ENCODE measurements around the gene EHBP1.
"Not testable (repeated sequence)": the region's sequence is repeated elsewhere in the genome, so short reads cannot be mapped to it uniquely, and the experiment has no call there.

EHBP1 gene

GRCh38 chr2:62705859-62706720, 577 bp downstream of the EHBP1 start:
- DNase-seq (ENCODE audit: low spot score): peak; percentile 46

GRCh38 chr2:62706721-62707521, 1.4 kb downstream of the EHBP1 start:
- DNase-seq (ENCODE audit: low spot score): no peak

- no peak for DNase-seq (ENCODE audit: low spot score)
Observed at GRCh38 chr2:62708751-62709150, 3.2 kb downstream of the EHBP1 start.

GRCh38 chr2:62711832-62712494, 6.5 kb downstream of the EHBP1 start:
- DNase-seq (ENCODE audit: low spot score): no peak

- not testable (repeated sequence) for DNase-seq (ENCODE audit: low spot score)
Observed at GRCh38 chr2:62713196-62713595, 7.7 kb downstream of the EHBP1 start.

- no peak for DNase-seq (ENCODE audit: low spot score)
Observed at GRCh38 chr2:62713837-62714236, 8.3 kb downstream of the EHBP1 start.

- DNase-seq (ENCODE audit: low spot score): no peak
Observed at GRCh38 chr2:62716768-62717167, 11.3 kb downstream of the EHBP1 start.

GRCh38 chr2:62717503-62718081, 12.1 kb downstream of the EHBP1 start:
- DNase-seq (ENCODE audit: low spot score): no peak

GRCh38 chr2:62718225-62718822, 12.8 kb downstream of the EHBP1 start:
- no peak for DNase-seq (ENCODE audit: low spot score)

- DNase-seq (ENCODE audit: low spot score): no peak
Observed at GRCh38 chr2:62719757-62720156, 14.2 kb downstream of the EHBP1 start.

GRCh38 chr2:62722679-62723078, 17.2 kb downstream of the EHBP1 start:
- DNase-seq (ENCODE audit: low spot score): no peak

GRCh38 chr2:62723253-62723652, 17.7 kb downstream of the EHBP1 start:
- DNase-seq (ENCODE audit: low spot score): no peak

- DNase-seq (ENCODE audit: low spot score): no peak
Observed at GRCh38 chr2:62724106-62724505, 18.6 kb downstream of the EHBP1 start.

GRCh38 chr2:62724886-62725711, 19.6 kb downstream of the EHBP1 start:
- DNase-seq (ENCODE audit: low spot score): no peak

- DNase-seq (ENCODE audit: low spot score): no peak
Observed at GRCh38 chr2:62725712-62726055, 20.2 kb downstream of the EHBP1 start.

- no peak for DNase-seq (ENCODE audit: low spot score)
Observed at GRCh38 chr2:62727259-62727867, 21.9 kb downstream of the EHBP1 start.

GRCh38 chr2:62727876-62728566, 22.5 kb downstream of the EHBP1 start:
- DNase-seq (ENCODE audit: low spot score): no peak

GRCh38 chr2:62731275-62731674, 25.8 kb downstream of the EHBP1 start:
- DNase-seq (ENCODE audit: low spot score): no peak

GRCh38 chr2:62732262-62732777, 26.8 kb downstream of the EHBP1 start:
- DNase-seq (ENCODE audit: low spot score): no peak

- no peak for DNase-seq (ENCODE audit: low spot score)
Observed at GRCh38 chr2:62733546-62733945, 28.0 kb downstream of the EHBP1 start.

Data from kidney tubule cell (primary cell).